Nephron progenitor cell (in vitro differentiated cells): Measurements from ENCODE around the gene RDH5.

Source experiments
- DNase-seq: peaks from one replicate; pipeline ENCODE4 v3.0.0; 2021
- H3K27ac Mint-ChIP-seq: 2 replicates; pipeline ENCODE4 v1.8.0; 2021; ENCODE audit warnings: mild to moderate bottlenecking, moderate library complexity, mixed read lengths
- H3K27me3 Mint-ChIP-seq: 2 replicates; pipeline ENCODE4 v1.8.0; 2021; ENCODE audit warnings: mild to moderate bottlenecking, low read depth, mixed read lengths; ENCODE audit not compliant: poor library complexity
- H3K36me3 Mint-ChIP-seq: 2 replicates; pipeline ENCODE4 v1.8.0; 2021; ENCODE audit warnings: low read depth, mixed read lengths
- H3K4me1 Mint-ChIP-seq: 2 replicates; pipeline ENCODE4 v1.8.0; 2021; ENCODE audit warnings: mixed read lengths
- H3K4me3 Mint-ChIP-seq: 2 replicates; pipeline ENCODE4 v1.8.0; 2021; ENCODE audit warnings: mild to moderate bottlenecking, moderate library complexity, mixed read lengths
- H3K9me3 Mint-ChIP-seq: 2 replicates; pipeline ENCODE4 v1.8.0; 2021; ENCODE audit warnings: mild to moderate bottlenecking, moderate library complexity, mixed read lengths
- CTCF ChIP-seq: fragments of 200-600 bp; sonication (generic); IDR thresholded peaks from 2 replicates; pipeline ENCODE4 v1.5.0; 2021; ENCODE audit warnings: antibody characterized with exemption

The RDH5 gene

DNA sequence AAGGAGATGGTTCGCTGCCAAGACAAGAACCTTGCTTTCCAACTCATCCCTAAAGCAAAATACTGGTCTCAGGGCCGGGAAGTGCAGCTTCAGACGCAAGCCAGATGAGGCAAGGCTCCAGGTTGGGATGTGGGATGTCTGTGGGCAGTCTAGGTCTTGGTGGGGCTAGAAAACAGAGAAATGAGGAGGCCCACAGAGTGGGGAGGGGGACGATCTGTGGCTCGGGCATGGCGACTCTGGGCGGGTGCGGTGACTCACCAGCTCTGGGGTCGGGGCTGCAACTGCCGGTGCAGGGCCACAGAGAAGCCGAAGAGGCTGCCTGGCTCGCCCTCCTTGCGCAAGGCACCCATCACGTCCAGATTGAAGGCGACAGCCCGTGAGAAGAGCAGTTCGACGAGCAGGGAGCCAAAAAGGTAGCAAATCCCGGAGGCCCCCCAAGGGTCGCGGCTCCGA lies 12.9 kb upstream of the RDH5 start:
- no peaks in the 10 kb centered on the region for H3K9me3 Mint-ChIP-seq
- peak; percentile 37 for DNase-seq
- H3K4me3 Mint-ChIP-seq = peak overlapping the region; percentile 86
- H3K27me3 Mint-ChIP-seq = peaks cover 54% of the 10 kb centered on the region
- no peaks in the 10 kb centered on the region for H3K36me3 Mint-ChIP-seq
- peaks cover 42% of the 10 kb centered on the region for H3K4me1 Mint-ChIP-seq
- no peak overlapping the region for H3K27ac Mint-ChIP-seq
- no peak for TF ChIP-seq CTCF

- no peak for TF ChIP-seq CTCF
- Mint-ChIP-seq H3K36me3 (no peaks in the 10 kb centered on the region), H3K27ac (no peak within 1 kb of the TSS), H3K4me3 (peak within 1 kb of the TSS; percentile 86), H3K9me3 (no peaks in the 10 kb centered on the region), H3K27me3 (peaks cover 60% of the 10 kb centered on the region), H3K4me1 (peaks cover 42% of the 10 kb centered on the region)
- peak; percentile 97 for DNase-seq
Measured at GRCh38 chr12:55707841-55708694, 12.1 kb upstream of the RDH5 start, which contains the start of gene ITGA7. Gene ITGA7, minus strand, starts transcription at chr12:55707904. Its CDS starts 222 bp downstream, at chr12:55707682.

GRCh38 chr12:55708695-55709233 lies 11.4 kb upstream of the RDH5 start:
- Mint-ChIP-seq H3K4me1 (peaks cover 42% of the 10 kb centered on the region), H3K9me3 (no peaks in the 10 kb centered on the region), H3K36me3 (no peaks in the 10 kb centered on the region), H3K27me3 (peaks cover 63% of the 10 kb centered on the region), H3K4me3 (peak overlapping the region; percentile 86), H3K27ac (no peak overlapping the region)
- TF ChIP-seq CTCF = no peak
- no peak for DNase-seq

GRCh38 chr12:55711786-55712553 lies 8.2 kb upstream of the RDH5 start:
- no peak for TF ChIP-seq CTCF
- no peaks in the 10 kb centered on the region for H3K9me3 Mint-ChIP-seq
- H3K36me3 Mint-ChIP-seq = no peaks in the 10 kb centered on the region
- DNase-seq = no peak
- H3K27me3 Mint-ChIP-seq = peaks cover 59% of the 10 kb centered on the region
- H3K4me1 Mint-ChIP-seq = peaks cover 34% of the 10 kb centered on the region
- no peak overlapping the region for H3K4me3 Mint-ChIP-seq
- no peak overlapping the region for H3K27ac Mint-ChIP-seq

- H3K27me3 Mint-ChIP-seq = peaks cover 54% of the 10 kb centered on the region
Measured at GRCh38 chr12:55712700-55713415, 7.3 kb upstream of the RDH5 start.

More at GRCh38 chr12:55712700-55713415, 7.3 kb upstream of the RDH5 start:
- peaks cover 38% of the 10 kb centered on the region for H3K4me1 Mint-ChIP-seq
- H3K9me3 Mint-ChIP-seq = no peaks in the 10 kb centered on the region
- H3K4me3 Mint-ChIP-seq = no peak overlapping the region
- H3K27ac Mint-ChIP-seq = peak overlapping the region; percentile 11
- DNase-seq = no peak
- H3K36me3 Mint-ChIP-seq = no peaks in the 10 kb centered on the region
- TF ChIP-seq CTCF = no peak
